HUDEP-2 (cell line): ENCODE measurements around the gene ZMAT3.
A peak's percentile ranks its signal among the peaks of the same experiment; 100 is the strongest.
"Not testable (repeated sequence)": the region's sequence is repeated elsewhere in the genome, so short reads cannot be mapped to it uniquely, and the experiment has no call there.

ENCODE experiments used
- DNase-seq, 76 experiments: peaks; one replicate each; lab custom pipeline; 2025; ENCODE audit not compliant: unreplicated experiment in 76 of 76; lab: John Stamatoyannopoulos, UW

The ZMAT3 gene

DNA sequence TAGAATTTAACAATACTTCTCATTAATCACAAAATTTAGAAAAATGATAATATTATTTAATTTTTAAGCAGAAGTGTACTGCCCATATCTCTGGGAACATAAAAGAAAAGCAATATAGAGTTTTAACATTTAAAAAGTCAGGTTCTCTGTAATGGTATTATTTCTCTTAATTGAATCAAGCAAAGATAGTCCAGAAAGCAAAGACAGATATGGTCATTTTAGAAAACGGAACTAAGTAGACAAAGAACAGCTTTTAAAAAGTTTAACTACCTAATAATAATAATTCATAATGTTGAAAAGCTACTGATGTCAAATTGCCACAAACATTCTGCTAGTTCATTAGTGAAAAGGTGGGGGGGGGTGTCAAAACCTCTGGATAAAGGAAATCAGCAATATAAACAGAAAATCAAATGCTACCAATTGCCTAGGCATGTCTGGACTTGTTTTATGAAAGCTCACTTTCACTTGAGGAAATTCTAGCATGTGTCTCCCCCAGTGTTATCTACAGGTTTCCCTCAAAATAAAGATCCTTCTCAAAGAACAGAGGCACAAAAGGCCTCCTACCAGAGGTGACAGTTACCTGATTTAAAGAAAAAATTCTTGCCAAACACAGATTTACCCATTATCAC is 1.7 kb downstream of the ZMAT3 start:
- no peak for DNase-seq

DNA sequence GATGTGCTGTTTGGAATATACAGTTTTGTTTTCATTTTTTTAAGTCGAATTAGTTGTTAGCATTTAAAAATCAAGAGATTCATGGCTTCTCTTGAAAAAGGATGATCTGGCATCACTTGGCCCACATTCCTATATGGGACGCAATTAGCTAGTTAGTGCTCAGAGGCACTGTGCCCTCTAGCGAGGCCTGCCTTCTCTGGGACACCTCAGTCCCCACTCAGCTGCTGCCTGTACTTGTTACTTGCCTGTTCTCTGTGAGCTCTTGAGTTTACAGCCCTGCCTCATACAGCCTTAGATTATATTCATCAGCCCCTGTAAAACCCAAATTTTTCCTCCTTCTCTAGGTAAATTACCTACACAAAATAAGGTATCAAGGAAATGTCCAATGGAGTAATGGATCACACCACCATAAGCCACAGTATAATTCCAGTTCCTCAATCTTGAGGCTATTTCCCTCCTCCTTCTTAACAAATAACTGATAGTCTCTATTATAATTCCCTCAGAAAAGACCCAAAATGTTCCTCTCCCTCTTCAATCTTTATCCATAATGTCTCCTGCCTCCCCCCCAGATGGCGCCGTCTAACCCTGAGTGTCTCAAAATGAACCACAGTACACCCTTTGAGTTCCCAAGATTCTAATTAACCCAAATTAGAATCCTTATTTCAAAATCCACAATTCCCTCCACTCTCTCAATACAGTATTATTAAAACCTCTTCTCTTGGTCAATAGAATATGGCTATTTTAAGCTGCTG is 2.7 kb downstream of the ZMAT3 start:
- DNase-seq, result peak in 30 of 76 experiments; percentile 3 to 47 (median 19)

DNA sequence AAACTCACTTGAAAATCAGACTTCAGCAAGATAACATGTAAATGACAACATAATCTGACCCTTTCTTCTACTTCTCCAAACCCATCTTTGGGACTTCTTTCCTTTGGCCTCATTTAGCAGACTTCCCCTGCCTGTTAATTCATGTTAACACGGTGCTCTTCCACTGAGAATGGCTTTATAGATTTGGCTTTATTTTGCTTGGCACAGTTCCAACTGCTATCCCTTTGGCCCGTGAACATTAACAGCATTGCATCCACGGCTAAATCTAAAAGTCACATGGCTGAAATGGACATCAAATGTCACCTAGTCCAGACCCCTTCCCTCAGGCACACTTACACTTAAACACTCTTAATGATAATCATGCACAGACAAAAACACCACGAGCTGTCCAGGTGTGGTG is 3.8 kb downstream of the ZMAT3 start:
- no peak for DNase-seq

DNA sequence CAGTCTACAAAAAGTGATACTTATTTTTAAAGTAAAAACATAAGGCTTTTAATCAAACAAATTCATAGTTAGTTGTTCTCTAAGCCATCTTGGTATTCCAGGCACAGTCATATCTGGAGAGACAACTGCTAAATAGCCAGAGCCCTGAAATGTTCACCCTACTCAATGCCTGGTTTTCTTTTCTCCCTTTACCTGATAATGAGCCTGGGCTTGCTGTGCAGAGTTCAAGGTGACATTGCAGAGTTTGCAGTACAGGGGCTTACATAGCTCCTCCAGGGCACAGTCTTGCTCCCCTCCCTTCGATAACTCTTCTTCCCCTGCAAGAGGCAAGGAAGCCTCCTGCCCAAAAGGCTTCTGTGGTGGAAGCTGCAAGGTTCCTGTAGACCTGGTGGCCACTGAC is 4.3 kb downstream of the ZMAT3 start:
- DNase-seq, result no peak

DNA sequence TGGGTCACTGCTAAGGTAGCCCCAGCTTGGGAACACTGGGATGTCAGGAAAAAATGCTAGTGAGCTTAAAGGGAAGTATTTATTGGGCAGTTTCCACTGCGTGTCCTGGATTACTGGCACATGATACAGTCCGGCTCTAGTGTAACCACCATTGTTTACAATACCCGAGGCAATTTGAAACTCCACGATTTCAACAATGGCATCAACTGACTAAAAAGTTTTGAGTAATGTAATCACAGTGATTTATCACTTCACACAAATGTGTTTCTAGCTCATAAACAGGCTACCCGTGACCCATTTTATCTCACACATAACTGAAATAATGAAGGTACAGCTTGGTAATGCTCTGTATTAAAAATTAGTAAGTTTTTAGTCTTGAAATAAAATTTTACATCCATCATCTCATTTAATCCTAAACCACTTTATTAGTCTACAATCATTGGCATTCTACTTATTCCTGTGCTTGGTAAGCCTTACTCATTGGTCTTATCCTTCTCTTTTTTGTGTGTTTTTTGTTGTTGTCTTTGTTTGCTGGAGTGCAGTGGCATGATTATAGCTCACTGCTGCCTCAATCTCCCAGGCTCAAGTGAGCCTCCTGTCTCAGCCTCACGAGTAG is 7.6 kb downstream of the ZMAT3 start:
- DNase-seq, result no peak

DNA sequence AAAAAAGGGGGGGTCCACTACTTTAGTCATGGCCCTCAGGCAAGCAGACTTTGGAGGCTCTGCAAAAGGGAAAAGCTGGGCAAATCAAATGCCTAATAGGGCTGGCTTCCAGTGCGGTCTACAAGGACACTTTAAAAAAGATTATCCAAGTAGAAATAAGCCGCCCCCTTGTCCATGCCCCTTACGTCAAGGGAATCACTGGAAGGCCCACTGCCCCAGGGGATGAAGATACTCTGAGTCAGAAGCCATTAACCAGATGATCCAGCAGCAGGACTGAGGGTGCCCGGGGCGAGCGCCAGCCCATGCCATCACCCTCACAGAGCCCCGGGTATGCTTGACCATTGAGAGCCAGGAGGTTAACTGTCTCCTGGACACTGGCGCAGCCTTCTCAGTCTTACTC is 15.3 kb downstream of the ZMAT3 start:
- no peak for DNase-seq

DNA sequence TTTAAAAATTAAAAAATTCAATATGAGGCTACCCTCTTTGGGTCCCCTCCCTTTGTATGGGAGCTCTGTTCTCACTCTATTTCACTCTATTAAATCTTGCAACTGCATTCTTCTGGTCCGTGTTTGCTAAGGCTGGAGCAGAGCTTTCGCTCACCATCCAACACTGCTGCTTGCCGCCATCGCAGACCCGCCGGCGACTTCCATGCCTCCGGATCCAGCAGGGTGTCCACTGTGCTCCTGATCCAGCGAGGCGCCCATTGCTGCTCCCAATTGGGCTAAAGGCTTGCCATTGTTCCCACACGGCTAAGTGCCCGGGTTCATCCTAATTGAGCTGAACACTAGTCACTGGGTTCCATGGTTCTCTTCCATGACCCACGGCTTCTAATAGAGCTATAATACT is 17.0 kb downstream of the ZMAT3 start:
- DNase-seq, result not testable (repeated sequence)

- DNase-seq, result peak in 3 of 76 experiments; percentile 4 to 54 (median 7)
Measured at GRCh38 chr3:179046497-179047353, 24.9 kb downstream of the ZMAT3 start.

DNA sequence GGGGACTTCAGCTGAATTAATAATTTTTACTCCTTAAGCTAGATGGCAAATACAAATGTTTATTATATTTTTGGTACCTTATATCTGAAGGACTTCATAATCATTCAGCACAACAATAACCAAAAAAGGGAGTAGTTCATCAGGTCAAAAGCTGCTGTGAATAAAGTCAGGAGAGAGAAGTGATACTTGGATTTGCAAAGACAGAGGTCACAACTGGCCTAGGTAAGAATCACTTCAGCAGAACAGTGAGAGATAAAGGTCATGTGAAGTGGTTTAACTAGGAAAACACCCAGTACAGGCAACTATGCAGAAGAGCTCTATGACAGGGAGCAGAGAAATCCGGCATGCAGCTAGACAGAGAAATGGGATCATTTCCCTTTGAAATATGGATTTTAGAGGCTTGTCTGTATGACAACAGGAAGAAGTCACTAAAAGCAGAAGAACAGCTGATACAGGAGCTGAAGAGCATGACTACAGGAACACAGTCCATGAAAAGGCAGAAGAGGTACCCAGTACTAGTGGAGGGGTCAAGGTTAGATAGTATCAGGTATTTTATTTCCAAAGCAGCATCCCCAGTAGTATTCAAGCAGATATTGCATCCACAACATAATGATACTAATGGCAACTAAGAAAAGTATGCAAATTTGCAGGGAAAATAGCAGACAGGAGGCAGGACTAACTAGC is 25.7 kb downstream of the ZMAT3 start:
- no peak for DNase-seq

DNA sequence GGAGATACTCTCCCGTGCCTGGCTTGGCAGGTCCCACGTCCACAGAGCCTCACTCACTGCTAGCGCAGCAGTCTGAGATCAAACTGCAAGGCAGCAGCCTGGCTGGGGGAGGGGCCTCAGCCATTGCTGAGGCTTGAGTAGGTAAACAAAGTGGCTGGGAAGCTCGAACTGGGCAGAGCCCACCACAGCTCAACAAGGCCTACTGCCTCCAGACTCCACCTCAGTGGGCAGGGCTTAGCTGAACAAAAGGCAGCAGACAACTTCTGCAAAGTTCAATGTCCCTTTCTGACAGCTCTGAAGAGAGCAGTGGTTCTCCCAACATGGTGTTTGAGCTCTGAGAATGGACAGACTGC is 32.7 kb downstream of the ZMAT3 start:
- not testable (repeated sequence) for DNase-seq

- no peak for DNase-seq
Measured at GRCh38 chr3:179038216-179038898, 33.3 kb downstream of the ZMAT3 start.

GRCh38 chr3:179037351-179037750 is 34.3 kb downstream of the ZMAT3 start:
- DNase-seq, result peak in 75 of 76 experiments; percentile 6 to 95 (median 81)

- DNase-seq, result peak in 1 of 76 experiments; percentile 46
Measured at GRCh38 chr3:179036626-179037300, 34.8 kb downstream of the ZMAT3 start.

GRCh38 chr3:179036226-179036625 is 35.4 kb downstream of the ZMAT3 start:
- DNase-seq, result peak in 4 of 76 experiments; percentile 9 to 15 (median 10)

DNA sequence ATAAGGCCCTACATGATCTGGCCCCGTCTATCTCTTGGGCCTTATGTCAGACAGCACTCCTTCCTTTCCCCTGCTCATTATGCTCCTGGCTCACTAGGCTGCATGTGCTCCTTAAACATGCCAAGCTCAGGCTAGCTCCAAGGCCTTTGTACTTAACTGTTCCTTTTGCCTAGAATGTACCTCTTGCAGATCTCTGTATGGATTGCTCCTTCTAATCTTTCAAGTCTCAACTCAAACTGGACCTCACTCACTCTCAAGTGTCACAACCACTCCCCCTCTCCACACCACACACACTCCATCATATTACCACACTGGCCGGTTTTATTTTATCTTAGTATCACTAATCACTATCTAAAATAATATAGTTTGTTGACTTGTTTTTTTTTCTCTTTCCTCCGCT is 36.4 kb downstream of the ZMAT3 start:
- no peak for DNase-seq

DNA sequence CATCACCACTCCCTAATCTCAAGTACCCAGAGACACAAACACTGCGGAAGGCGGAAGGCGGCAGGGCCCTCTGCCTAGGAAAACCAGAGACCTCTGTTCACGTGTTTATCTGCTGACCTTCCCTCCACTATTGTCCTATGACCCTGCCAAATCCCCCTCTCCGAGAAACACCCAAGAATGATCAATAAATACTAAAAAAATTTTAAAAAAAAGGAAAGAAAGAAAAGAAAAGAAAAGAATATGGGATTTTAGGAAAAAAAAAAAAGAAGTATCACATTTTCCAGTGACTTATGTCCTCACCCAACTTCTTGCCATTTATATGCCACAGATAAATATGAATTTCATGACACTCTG is 38.3 kb downstream of the ZMAT3 start:
- peak in 1 of 76 experiments; percentile 31 for DNase-seq

GRCh38 chr3:179032454-179033303 is 38.9 kb downstream of the ZMAT3 start:
- peak in 22 of 76 experiments; percentile 2 to 57 (median 28) for DNase-seq

DNA sequence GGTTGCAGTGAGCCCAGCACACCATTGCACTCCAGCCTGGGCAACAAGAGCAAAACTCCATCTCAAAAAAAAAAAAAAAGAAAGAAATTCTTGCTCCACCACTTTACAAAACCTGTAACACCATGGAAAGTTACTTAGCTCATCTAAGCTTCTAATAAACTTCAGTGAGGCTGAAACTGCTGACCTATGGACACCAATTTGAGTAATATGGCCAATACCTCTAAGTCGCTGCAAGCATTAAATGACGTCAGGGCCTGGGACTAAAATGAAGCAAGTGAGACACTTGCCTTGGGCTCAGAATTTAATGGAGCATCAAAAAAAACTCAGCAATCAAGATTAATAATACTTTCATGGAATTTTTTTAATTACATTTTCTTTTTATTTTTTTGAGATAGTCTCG is 42.5 kb downstream of the ZMAT3 start:
- DNase-seq, result no peak
